ENCODE measurements around the gene VGLL4.

The VGLL4 gene

DNA sequence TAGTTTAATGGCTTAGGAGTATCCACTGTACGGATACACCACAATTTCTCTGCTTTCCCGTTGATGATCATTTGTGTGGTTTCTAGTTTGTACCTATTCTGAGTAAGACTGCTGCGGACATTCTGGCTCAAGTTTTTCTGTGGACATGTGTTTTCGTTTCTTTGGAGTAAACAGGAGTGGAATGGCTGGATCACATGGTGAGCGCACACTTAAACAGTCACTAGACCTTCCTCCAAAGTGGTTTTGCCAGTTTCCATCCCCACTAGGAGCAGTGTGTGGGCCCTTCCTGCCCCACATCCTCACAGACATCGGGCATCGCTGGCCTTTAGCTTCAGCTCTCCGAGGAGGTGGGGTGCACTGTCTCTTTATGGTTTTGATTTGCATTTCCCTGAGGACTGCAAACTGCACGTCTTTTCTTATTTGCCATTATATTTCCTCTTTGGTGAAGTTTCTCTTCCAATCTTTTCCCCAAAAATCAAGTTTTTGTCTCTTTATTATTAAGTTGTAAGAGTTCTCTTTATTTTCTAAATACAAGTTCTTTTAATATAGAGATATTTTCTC, 94.1 kb downstream of the VGLL4 start:
- DNase-seq (ENCODE audit: low read depth), result no peak

DNA sequence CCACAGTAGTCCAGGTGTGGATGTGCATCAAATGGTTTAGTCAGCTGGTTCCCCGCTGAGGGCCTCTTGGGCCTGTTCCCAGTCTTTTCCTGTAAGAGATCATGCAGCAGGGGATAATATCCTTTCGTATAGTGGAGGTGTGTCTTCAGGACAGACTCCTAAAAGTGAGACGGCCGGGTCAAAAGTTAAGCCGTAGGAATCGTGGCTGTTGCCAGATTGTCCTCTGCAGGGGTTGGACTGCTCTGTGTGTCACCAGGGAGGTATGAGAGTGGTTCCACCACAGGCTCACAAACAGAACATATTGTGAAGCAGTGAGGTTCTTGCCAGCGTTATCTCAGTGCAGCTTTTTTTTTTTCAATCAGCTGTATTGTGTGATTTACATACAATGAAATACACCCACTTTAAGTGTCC, 95.0 kb downstream of the VGLL4 start:
- peak; percentile 75 for DNase-seq (ENCODE audit: low read depth)

DNA sequence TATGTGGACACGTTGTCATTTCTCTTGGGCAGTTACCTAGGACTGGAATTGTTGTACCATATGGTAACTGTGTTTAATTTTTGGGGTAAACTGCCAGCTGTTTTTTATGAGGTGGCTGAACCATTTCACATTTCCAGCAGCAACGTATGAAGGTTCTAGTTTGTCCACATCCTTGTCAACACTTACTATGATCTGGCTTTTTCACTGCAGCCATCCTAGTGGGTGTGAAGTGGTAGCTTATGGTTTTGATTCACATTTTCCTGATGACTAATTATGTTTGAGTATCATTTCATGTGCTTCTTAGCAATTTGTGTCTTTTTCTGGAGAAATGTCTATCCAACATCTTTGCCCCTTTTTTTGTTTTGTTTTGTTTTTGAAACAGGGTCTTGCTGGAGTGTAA, 96.2 kb downstream of the VGLL4 start:
- no peak for DNase-seq (ENCODE audit: low read depth)

DNA sequence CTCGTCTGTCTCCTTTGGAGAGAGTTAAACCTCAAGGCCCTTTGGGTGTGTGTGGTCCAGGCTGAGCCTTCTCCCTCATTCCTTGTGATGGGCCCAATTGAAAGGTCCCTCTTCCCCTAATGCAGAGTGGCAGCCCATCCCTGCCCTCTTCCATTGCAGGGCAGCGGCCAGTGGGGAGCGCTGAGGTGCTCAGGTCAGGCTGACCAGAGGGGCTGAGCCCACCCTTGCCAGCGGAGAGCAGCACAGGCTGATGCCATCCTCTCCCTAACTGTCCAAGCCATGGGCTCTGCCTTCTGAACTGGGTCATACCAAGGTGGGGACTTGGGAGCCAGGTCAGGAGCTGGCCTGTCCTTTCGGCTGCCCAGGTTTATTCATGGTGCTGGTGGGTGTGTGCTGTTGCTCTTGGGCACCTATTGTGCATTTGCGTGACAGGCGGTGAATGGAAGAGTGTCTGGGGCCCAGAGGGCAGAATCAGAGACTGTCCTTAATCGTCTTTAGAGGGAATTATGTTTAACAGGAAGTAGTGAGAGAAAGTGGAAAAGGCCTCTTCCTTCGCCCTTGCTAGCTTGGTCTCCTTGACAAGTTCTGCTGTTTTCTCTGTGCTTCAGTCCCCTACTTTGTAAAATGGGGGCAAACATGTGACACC, 96.9 kb downstream of the VGLL4 start:
- no peak for DNase-seq (ENCODE audit: low read depth)

DNA sequence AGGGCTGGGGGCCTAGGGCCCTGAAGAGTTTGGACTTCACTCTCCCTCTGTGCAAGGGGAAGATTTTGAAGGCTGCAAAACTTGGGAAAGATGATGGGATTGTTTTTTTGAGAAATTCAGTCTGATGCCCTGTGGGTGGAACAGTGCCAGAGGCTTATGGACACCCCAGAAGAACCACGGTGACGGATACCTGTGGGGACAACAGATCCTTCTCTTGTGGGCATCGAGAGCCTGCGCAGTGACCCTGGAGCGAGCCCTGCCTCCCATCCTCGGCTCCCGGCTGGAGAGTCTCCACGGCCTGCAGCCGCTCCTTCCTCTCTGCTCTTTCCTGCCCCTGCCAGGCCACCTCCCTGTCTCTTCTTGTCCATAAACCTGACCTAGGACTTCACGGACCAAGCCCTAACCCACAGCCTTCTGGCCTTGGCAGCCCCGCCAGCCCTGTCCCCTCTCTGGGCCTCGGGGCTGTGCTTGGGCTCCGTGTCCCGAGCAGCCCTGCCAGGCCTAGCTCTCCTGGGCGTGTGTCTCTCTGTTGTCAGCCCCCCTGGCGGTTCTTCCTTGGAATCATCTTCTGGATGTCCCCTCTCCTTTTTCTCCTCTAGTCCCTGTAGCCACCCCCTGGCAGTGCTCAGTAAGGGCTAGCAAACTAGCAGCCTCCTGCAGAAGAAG, 98.4 kb downstream of the VGLL4 start:
- no peak for DNase-seq (ENCODE audit: low read depth)

DNA sequence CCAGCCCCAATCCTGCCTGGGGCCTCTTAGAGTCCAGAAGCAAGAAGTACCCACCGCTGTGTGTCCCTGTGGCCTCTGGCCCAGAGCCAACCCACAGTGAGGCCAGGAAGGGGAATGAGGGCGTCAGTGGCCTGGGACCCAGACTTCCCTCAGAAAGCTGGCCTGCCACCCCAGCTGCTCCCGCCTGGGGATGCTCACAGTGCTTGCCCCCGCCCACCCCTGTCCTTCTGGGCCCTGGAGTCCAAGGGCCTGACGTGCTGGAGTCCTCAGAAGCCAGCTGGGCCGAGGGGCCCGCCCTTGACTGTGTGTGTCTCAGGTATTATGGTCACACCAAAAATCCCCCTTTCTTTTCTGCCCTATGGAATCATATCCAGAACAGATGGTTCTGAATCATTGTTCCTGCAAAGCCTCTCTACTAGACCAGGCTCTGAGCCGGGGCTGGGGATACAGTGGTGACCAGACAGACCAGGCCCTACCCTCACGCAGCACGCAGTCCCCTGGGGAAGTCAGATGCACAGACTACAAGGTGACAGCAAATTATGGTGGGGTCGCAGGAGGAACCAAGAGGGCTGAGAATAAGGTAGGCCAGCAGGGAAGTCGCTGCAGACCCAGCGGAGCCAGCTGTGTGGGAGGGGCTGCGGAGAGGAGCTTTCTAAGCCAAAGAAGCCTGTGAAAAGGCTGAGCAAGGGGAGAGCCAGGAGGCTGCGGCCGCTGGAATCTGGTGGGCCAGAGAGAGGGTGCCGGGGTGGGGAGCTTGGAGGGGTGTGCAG, 99.1 kb downstream of the VGLL4 start:
- DNase-seq (ENCODE audit: low read depth), result no peak

DNA sequence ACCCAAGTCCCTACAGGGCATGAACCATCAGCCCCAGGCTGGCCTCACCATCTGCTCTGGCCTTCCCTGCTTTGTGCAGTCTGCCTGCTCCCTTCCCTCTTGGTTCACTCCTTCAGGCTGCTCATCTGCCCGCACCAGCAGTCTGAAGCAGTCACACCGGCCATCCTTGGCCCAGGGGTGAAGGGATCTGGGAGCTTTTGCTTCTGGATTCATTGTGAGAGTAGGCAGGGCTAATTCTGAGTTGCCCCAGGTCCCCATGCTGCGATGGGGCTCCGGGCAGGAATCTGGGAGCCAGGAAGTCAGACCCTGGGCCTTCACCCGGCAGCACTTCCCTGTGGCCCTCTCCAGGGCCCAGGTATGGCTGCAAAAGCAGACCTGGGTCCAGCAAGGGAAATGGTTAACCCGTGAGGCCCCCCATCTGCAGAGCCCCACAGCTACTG, 99.7 kb downstream of the VGLL4 start:
- DNase-seq (ENCODE audit: low read depth), result no peak

DNA sequence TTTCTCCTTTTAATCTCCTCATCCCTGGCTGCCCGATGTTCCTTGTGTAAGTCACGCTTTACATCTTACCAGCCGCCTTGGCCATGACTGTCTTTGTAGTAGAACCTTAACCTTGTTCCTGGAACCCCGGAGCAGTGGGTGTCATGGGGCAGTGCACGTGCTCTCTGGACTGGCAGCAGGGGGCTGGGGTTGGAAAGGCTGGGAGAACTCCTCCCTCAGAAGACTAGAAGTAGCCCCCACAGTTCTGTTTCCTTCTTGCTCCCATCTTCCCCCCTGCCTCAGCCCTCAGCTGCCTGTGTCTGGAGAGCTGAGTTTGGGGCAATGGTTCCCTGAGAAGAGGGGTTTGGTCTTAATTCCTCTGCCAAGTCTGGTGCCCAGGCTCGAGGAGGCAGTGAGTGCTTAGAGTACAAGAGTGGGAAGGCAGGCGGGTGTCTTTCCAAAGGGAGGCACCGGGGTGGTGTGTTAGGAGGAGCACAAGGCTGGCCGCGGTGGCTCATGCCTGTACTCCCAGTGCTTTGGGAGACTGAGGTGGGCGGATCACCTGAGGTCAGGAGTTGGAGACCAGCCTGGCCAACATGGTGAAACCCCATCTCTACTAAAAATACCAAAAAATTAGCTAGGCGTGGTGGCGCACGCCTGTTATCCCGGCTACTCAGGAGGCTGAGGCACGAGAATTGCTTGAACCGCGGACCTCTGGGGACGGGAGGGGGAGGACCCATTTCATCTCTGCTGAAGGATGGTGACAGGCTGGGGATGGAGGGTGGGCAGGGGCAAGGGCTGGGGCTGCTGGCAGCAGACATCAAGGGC, 100.4 kb downstream of the VGLL4 start:
- no peak for DNase-seq (ENCODE audit: low read depth)

DNA sequence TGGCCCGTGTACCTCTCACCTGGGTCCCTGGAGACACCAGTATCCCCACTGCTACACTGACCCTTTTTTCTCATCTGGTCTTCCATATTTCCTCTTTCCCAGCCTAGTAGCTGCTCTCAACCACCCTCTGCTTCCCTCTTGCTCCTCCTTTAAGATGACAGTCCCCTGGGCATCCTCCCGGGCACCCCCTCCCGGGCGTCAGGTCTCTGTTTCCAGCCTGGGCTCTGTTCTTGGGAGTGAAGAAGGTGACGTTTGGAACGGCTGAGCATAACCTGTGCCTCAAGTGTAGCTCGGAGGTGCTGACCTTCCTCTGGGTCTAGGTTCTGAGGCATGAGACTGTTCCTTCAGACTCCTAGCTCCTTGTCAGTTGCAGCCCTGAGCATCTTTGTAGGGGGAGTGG, 101.2 kb downstream of the VGLL4 start:
- no peak for DNase-seq (ENCODE audit: low read depth)

DNA sequence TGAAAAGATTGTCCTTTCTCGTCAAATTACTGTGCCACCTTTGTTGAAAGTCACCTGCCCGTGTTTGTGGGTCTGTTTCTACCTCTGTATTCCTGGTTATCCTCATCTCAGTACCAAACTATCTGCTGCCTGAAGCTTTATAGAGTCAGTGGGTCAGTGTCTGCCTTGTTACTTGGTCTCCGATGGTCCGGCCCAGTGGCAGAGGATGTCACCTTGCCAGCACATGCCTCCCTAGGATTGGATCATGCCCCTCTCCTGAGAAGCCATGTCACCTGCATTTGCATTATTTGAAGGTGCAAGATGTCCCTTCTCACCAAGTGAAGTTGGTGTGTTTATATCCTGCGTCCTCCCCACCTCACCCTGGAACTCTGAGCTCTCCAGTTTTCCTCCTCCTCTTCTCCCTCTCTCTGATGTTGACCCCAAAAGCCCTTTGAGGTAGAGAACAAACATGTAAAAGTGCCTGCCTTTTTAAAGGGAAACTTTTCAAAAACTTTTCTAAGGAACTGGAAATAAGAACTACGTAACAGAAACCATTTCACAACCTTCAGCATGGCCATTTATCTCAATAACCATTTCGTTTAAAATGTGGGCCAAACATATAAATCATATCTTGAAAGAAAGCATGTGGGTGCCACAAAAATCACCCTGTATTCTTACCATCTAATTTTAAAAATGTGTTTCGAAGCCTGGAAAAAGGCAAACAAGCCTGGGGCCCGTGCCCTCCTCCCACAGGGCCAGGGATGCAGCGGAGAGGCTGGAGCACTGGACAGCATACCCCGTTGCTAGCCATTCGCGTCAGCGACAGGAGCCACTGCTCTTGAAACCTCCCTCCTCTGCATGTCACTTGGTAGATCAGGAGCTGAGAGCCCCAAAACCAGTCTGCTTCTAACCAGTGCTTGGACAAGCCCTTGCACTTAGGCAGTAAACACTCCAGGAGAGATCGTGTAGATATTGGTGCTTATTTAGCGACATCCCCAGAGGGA, 102.1 kb downstream of the VGLL4 start:
- DNase-seq (ENCODE audit: low read depth), result no peak

DNA sequence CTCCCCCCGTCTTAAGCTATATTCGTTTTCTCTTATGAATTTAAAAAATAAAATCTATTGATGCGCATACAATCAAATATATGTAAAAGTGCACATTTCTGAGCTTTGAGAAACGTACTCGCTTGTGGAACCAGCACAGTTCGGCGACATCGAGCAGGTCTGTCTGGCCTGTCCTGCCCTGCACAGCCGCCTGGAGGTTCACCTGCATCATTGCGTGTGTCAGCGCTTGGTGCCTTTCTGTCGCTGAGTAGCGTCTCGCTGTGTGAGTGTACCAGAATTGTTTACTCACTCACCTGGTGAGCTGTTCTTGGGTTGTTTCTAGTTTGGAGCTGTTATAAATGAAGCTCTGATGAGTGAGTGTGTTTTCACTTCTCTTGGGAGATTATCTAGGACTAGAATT, 104.0 kb downstream of the VGLL4 start:
- no peak for DNase-seq (ENCODE audit: low read depth)

DNA sequence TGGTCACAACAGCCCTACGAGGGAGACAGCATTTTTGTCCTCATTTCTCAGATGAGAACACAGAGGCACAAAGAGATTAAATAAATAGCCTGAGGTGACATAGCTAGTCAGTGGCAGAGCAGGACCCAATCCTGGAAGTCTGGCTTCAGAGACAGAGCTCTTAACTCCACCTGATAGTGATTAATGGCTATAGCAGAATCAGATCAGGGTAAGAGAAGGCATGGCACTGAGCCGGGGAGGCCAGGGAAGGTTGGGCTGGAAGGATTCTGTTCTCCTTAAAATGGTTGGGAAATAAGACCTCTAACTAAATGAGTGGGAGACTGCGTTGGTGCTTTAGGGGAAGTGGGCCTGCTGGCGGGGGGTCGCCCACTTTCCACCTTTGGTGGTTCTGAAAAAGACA, 104.5 kb downstream of the VGLL4 start:
- DNase-seq (ENCODE audit: low read depth), result no peak

DNA sequence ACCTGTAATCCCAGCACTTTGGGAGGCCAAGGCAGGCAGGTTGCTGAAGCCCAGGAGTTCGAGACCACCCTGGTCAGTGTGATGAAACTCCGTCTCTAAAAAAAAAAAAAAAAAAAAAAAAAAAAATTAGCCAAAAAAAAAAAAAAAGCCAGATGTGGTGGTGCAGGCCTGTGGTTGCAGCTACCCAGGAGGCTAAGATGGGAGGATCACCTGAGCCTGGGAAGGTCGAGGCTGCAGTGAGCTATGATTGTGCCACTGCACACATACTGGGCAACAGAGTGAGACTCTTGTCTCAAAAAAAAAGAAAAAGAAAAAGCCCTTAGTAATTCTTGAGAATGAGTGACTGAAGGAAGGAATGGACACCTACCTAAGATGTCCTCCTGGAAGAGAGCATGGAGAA, 105.1 kb downstream of the VGLL4 start:
- no peak for DNase-seq (ENCODE audit: low read depth)

DNA sequence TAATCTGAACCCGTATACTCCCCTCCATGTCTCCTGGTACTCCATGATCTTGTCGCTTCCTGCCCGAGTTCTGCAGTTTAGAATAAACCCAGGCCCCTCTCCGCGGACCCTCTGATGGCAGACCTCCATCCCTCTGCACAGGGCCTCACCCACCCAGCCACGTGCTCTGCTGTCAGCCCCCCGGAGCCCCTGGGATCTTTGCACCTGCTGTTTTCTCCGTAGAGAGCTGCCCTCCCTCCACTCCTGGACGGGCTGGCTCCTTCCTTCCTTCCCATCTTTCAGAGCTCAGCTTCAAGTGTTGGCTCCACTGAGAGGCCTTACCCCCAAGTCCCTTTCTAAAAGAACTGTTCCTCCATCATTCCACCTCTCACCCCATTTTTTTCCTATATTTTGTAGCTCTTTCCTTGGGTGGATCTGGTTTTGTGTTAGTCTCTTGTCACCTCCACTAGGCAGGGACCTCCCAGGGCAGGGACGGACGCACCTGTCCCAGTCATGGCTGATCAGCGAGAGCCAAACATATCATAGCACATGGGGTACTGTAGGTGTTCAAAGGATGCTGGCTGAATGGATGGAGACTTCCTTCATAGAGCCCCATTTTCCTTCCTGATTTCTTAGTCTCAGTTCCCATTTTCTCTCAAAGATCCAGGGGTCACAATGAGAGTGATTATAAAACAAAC, 106.6 kb downstream of the VGLL4 start:
- no peak for DNase-seq (ENCODE audit: low read depth)

DNA sequence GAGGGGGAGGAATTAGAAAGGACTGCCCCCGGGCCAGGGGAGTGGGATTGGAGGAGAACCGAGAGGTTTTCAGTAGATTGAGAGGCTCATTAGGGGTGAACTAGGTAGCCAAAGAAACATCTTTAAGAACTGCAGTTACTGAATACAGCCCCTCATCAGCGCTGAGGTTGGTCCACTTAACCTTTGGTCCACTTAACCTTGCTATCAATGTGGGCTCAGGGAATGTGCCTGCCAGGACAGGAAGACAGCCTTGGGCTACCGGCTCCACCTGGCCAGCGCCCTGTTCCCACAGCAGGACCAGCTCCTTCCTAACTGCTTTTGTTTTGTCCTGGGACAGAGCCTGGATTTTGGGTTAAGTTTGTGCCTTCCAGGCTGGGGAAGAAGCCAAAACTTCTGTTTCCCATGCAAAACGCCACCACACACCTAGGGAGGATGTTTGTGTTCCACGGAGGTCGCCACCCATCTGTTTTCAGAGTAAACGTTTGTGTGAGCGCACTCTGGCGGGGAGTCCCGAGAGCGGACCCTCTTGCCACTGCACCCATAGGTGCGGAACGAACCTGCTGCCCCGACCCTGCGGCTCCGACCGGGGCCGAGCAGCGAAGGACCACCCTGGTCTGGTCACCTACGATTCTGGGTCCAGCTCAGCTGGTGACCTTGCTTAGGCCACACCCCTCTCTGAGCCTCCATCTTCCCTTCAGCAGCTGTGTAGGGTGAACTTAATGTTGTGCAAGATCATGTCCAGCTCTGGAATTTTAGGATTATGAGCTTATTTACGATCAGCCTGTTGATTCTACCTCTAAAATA, 107.4 kb downstream of the VGLL4 start:
- DNase-seq (ENCODE audit: low read depth), result no peak

DNA sequence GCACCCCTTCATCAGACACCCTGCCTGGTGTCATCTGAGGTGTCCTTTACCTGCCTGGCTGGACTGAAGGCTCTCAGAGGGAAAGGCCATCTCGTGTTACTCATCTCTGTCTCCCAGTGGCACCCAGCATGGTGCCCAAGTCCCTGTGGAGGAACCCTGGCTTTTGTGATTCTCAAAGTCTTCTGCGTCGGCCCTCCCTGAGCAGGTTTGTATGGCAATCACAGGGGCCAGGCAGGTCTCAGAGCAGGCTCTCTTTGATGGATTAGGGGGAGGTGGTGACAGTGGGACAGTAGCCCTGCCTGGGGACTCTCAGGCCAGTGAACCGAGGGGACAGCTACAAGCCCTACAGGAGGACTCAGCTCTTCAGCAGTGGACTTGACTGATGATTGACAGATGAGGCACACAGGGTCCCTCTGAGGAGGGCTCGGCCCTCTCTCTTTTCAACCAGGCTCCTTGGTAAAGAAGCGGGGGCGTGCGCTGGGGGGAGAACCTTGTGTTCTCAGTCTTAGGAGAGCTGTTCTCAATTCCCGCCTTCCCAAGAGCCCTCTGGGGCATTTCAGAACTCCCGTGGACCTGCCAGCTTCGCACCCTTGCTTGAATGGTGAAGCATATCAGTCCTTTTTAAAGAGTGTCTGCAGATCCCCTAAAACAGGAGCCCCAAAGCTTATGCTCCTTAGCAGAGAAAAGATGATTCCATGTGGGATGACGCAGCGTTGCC, 108.3 kb downstream of the VGLL4 start:
- no peak for DNase-seq (ENCODE audit: low read depth)

DNA sequence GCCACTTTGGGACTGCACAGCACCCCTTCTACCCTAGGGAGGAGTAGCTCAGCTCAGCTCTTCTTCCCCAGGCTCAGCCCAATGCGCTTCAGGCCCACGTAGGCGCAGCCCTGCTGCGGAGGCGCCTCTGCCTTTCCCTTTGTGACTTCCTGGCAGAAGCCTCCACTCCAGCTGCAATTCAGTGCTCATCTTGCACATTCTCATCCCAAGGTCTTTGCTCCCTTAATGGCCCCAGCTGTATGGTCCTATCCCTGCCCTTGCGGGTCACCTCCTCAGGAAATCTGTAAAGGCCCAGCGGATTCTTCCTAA, 109.0 kb downstream of the VGLL4 start:
- no peak for DNase-seq (ENCODE audit: low read depth)

DNA sequence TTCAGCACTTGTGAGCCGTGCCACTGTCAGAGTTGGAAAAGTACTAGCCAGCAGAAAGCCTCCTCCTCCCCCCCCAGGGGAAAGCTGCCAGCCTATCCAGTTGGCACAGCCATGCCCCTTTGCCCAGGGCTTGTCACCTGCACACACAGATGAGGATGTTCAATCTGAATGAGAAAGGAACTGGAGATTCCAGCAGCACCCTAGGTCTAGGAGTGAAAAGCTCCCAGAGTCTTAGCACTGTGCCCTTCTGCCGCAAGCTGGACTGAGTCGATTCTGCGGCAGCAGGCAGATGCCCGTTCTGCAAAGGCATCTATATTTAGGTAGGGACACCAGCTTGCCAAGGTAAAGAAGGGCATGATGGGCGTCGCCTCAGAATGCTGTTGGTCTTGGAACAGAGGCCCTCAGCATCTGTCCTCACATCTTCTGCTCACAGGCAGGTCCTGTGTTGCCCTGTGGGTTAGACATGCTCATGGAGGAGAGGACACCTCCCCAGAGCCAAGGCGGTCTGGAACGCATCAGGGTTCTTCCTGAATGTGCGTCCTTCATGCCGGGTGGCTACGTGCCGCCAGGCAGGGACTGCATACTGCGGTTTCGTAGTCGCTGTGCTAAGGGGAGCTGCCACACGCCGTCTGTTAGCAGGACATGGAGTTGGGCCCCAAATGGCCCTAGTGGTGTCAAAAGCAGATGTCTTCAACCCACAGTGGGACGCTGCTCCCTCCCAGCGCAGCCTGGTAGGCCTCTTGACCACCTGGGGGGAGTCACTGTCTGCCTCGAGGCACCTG, 109.5 kb downstream of the VGLL4 start:
- no peak for DNase-seq (ENCODE audit: low read depth)

All from ELR (cell line).